Astrocyte (in vitro differentiated cells and primary cell): ENCODE data around the gene PPP1R8. TPM values are rescaled to one million over a fixed set of nuclear protein-coding genes. Genes with fewer than 3 reads are reported as not detected.
"Not testable (repeated sequence)": the region's sequence is repeated elsewhere in the genome, so short reads cannot be mapped to it uniquely, and the experiment has no call there.

ENCODE experiments used
- DNase-seq: peaks from one replicate; pipeline ENCODE4 v3.0.0-alpha.2; 2010; ENCODE audit warnings: low read depth
- FAIRE-seq: peaks from 2 replicates; lab custom pipeline; 2011; peaks lifted over from hg19 to GRCh38; lab: Jason Lieb, UNC
- H2AFZ ChIP-seq: 2 replicates; pipeline ENCODE4 v1.6.0; 2012; ENCODE audit warnings: low read depth, low read length, inconsistent platforms
- H3K27ac ChIP-seq: 2 replicates; pipeline ENCODE4 v1.5.1; 2011; ENCODE audit warnings: low read depth, low read length, inconsistent platforms
- H3K27me3 ChIP-seq: 2 replicates; pipeline ENCODE4 v1.6.0; 2011; ENCODE audit warnings: low read length, inconsistent platforms; ENCODE audit not compliant: insufficient read depth
- H3K36me3 ChIP-seq: 2 replicates; pipeline ENCODE4 v1.5.1; 2011; ENCODE audit warnings: low read length, inconsistent platforms; ENCODE audit not compliant: insufficient read depth
- H3K4me1 ChIP-seq: 2 replicates; pipeline ENCODE4 v1.5.1; 2011; ENCODE audit warnings: low read length, inconsistent platforms; ENCODE audit not compliant: insufficient read depth
- H3K4me2 ChIP-seq: 2 replicates; pipeline ENCODE4 v1.6.0; 2012; ENCODE audit warnings: low read length, inconsistent platforms
- H3K4me3 ChIP-seq: 2 replicates; pipeline ENCODE4 v1.5.1; 2011; ENCODE audit warnings: low read depth, mild to moderate bottlenecking, low read length, inconsistent platforms; ENCODE audit not compliant: insufficient read depth
- H3K79me2 ChIP-seq: 2 replicates; pipeline ENCODE4 v1.6.0; 2012; ENCODE audit warnings: mild to moderate bottlenecking, low read length, inconsistent platforms; ENCODE audit not compliant: insufficient read depth
- H3K9ac ChIP-seq: 2 replicates; pipeline ENCODE4 v1.6.0; 2012; ENCODE audit warnings: mild to moderate bottlenecking, low read length, inconsistent platforms
- H3K9me3 ChIP-seq: 2 replicates; pipeline ENCODE4 v1.5.1; 2012; ENCODE audit warnings: low read depth, mild to moderate bottlenecking, low read length, inconsistent platforms; ENCODE audit not compliant: insufficient read depth
- H4K20me1 ChIP-seq: 2 replicates; pipeline ENCODE4 v1.6.0; 2012; ENCODE audit warnings: low read length, inconsistent platforms; ENCODE audit not compliant: insufficient read depth
- H3K27ac Mint-ChIP-seq: one replicate; pipeline ENCODE4 v1.8.0; 2021; ENCODE audit warnings: mild to moderate bottlenecking, mixed read lengths; ENCODE audit not compliant: unreplicated experiment
- H3K27me3 Mint-ChIP-seq: one replicate; pipeline ENCODE4 v1.8.0; 2021; ENCODE audit warnings: low read depth, mixed read lengths; ENCODE audit not compliant: unreplicated experiment
- H3K36me3 Mint-ChIP-seq: one replicate; pipeline ENCODE4 v1.8.0; 2021; ENCODE audit warnings: low read depth, mixed read lengths; ENCODE audit not compliant: unreplicated experiment
- H3K4me1 Mint-ChIP-seq: one replicate; pipeline ENCODE4 v1.8.0; 2021; ENCODE audit warnings: low read depth, mixed read lengths; ENCODE audit not compliant: unreplicated experiment
- H3K4me3 Mint-ChIP-seq: one replicate; pipeline ENCODE4 v1.8.0; 2021; ENCODE audit warnings: mild to moderate bottlenecking, moderate library complexity, mixed read lengths; ENCODE audit not compliant: unreplicated experiment
- H3K9me3 Mint-ChIP-seq: one replicate; pipeline ENCODE4 v1.8.0; 2021; ENCODE audit warnings: mild to moderate bottlenecking, mixed read lengths; ENCODE audit not compliant: unreplicated experiment
- EZH2 ChIP-seq: IDR thresholded peaks from 2 replicates; pipeline ENCODE4 v1.6.1; 2012; ENCODE audit warnings: mild to moderate bottlenecking, low read length, inconsistent platforms; ENCODE audit not compliant: insufficient read depth
- total RNA-seq: library from RNA; stranded (reverse); gene quantifications from 2 replicates; pipeline ENCODE4 v1.2.1, GENCODE V29; 2021
- TF ChIP-seq, protein P1 (sequence below): IDR thresholded peaks from 2 replicates; pipeline ENCODE4 v1.5.1; 2011; ENCODE audit warnings: low read depth, mild to moderate bottlenecking, inconsistent platforms, low read length, moderate library complexity; ENCODE audit not compliant: insufficient read depth

The PPP1R8 gene
- total RNA-seq, 1 donor from 2014 or later = 35.6 TPM

DNA sequence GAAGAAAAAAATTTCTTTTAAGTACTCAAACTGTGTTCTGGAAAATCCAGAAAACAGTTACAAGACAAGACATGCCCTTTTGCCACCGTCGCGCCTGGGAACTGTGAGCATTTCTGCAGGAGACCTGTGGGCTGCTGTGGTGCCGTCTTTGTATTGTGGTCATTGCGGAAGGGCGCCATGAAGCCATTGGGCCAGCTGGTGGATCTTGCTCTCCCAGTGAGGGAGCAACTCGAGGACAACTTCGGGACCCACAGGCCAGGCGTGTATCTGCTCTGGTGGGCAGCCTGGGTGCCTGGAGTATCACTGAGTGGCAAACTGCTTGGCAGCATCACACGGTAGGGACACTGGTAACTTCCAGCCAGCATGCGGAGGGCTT is 38.0 kb downstream of the PPP1R8 start:
- DNase-seq (no peak), FAIRE-seq (no peak)
- H4K20me1 ChIP-seq = peaks cover 2% of the 10 kb centered on the region
- H3K27ac ChIP-seq = no peak overlapping the region
- H3K36me3 ChIP-seq = no peaks in the 10 kb centered on the region
- H3K9ac ChIP-seq = no peak overlapping the region
- H3K27me3 ChIP-seq = no peaks in the 10 kb centered on the region
- Mint-ChIP-seq H3K27me3 (peaks cover 8% of the 10 kb centered on the region), H3K27ac (no peak overlapping the region), H3K4me3 (no peak overlapping the region), H3K36me3 (no peaks in the 10 kb centered on the region), H3K4me1 (peaks cover 2% of the 10 kb centered on the region), H3K9me3 (no peaks in the 10 kb centered on the region)
- H3K4me2 ChIP-seq = no peak overlapping the region
- TF ChIP-seq, protein P1, sequence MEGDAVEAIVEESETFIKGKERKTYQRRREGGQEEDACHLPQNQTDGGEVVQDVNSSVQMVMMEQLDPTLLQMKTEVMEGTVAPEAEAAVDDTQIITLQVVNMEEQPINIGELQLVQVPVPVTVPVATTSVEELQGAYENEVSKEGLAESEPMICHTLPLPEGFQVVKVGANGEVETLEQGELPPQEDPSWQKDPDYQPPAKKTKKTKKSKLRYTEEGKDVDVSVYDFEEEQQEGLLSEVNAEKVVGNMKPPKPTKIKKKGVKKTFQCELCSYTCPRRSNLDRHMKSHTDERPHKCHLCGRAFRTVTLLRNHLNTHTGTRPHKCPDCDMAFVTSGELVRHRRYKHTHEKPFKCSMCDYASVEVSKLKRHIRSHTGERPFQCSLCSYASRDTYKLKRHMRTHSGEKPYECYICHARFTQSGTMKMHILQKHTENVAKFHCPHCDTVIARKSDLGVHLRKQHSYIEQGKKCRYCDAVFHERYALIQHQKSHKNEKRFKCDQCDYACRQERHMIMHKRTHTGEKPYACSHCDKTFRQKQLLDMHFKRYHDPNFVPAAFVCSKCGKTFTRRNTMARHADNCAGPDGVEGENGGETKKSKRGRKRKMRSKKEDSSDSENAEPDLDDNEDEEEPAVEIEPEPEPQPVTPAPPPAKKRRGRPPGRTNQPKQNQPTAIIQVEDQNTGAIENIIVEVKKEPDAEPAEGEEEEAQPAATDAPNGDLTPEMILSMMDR = no peak
- TF ChIP-seq EZH2 = no peak
- H2AFZ ChIP-seq = peak overlapping the region; percentile 50
- peaks cover 9% of the 10 kb centered on the region for H3K4me1 ChIP-seq
- no peak overlapping the region for H3K4me3 ChIP-seq
- H3K9me3 ChIP-seq = no peaks in the 10 kb centered on the region
- no peaks in the 10 kb centered on the region for H3K79me2 ChIP-seq

- FAIRE-seq = no peak
- Histone ChIP-seq H3K9me3 (no peaks in the 10 kb centered on the region), H2AFZ (peak overlapping the region; percentile 50), H3K9ac (no peak overlapping the region), H3K79me2 (no peaks in the 10 kb centered on the region), H3K4me1 (peaks cover 8% of the 10 kb centered on the region), H3K27me3 (no peaks in the 10 kb centered on the region), H3K36me3 (no peaks in the 10 kb centered on the region), H3K4me2 (no peak overlapping the region), H4K20me1 (peaks cover 4% of the 10 kb centered on the region), H3K27ac (no peak overlapping the region), H3K4me3 (no peak overlapping the region)
- Mint-ChIP-seq H3K9me3 (no peaks in the 10 kb centered on the region), H3K4me1 (peaks cover under 1% of the 10 kb centered on the region), H3K36me3 (no peaks in the 10 kb centered on the region), H3K27ac (no peak overlapping the region), H3K4me3 (no peak overlapping the region), H3K27me3 (peaks cover 8% of the 10 kb centered on the region)
- TF ChIP-seq EZH2 = no peak
- TF ChIP-seq, protein P1 = no peak
- no peak for DNase-seq
These were observed 38.5 kb downstream of the PPP1R8 start for GRCh38 chr1:27868932-27869718.

DNA sequence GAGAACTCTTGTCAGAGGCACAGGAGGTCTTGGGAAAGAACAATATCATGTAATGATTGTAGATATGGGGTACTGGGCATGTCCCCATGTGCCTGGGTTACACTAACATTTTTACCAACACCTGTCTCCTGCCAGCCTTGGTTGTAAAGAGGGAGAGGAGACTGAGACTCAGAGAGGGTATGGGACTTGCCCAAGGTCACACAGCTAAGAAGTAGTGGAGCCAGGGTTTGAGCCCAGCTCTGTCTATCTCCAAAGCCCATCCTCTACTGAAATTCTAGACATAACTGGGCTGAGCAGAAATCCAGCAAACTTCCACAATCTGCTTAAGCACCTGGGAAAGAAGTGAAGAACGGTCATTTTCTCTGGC is 39.1 kb downstream of the PPP1R8 start:
- no peak overlapping the region for H3K4me3 ChIP-seq
- Mint-ChIP-seq H3K36me3 (no peaks in the 10 kb centered on the region), H3K27me3 (peaks cover 8% of the 10 kb centered on the region), H3K4me1 (no peaks in the 10 kb centered on the region), H3K27ac (no peak overlapping the region), H3K9me3 (no peaks in the 10 kb centered on the region), H3K4me3 (no peak overlapping the region)
- DNase-seq (no peak), FAIRE-seq (no peak)
- H2AFZ ChIP-seq = no peak overlapping the region
- H4K20me1 ChIP-seq = peaks cover 4% of the 10 kb centered on the region
- H3K36me3 ChIP-seq = no peaks in the 10 kb centered on the region
- no peaks in the 10 kb centered on the region for H3K79me2 ChIP-seq
- H3K27me3 ChIP-seq = no peaks in the 10 kb centered on the region
- no peak overlapping the region for H3K9ac ChIP-seq
- no peak overlapping the region for H3K27ac ChIP-seq
- peaks cover 8% of the 10 kb centered on the region for H3K4me1 ChIP-seq
- TF ChIP-seq, protein P1 = no peak
- no peak for TF ChIP-seq EZH2
- no peak overlapping the region for H3K4me2 ChIP-seq
- no peaks in the 10 kb centered on the region for H3K9me3 ChIP-seq

DNA sequence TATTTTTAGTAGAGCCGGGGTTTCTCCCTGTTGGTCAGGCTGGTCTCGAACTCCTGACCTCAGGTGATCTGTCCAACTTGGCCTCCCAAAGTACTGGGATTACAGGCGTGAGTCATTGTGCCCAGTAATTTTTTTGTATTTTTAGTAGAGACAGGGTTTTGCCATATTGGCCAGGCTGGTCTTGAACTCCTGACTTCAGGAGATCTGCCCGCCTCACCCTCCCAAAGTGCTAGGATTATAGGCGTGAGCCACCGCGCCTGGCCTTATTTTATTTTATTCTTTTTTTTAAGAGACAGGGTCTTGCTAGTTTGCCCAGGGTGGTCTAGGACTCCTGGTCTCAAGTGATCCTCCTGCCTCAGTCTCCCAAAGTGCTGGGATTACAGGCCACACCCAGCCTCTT is 40.5 kb downstream of the PPP1R8 start:
- H4K20me1 ChIP-seq, H2AFZ ChIP-seq, DNase-seq, H3K27me3 Mint-ChIP-seq, H3K4me1 Mint-ChIP-seq, H3K4me3 Mint-ChIP-seq, H3K4me2 ChIP-seq, H3K9me3 Mint-ChIP-seq, H3K79me2 ChIP-seq, H3K27ac ChIP-seq, H3K9ac ChIP-seq, H3K4me3 ChIP-seq, H3K36me3 ChIP-seq, H3K9me3 ChIP-seq, H3K27me3 ChIP-seq, H3K36me3 Mint-ChIP-seq, H3K4me1 ChIP-seq, H3K27ac Mint-ChIP-seq, FAIRE-seq: not testable (repeated sequence)
